ENCODE results near the gene THOC6. TPM values are rescaled to one million over a fixed set of nuclear protein-coding genes. Genes with fewer than 3 reads are reported as not detected.
A peak's percentile ranks its signal among the peaks of the same experiment; 100 is the strongest.

The THOC6 gene
- total and polyA plus RNA-seq, 2 experiments from 2014 or later = 71.4 to 90.6 TPM

- H3K36me3 Mint-ChIP-seq (ENCODE audit: low read depth) = peaks cover 43% of the 10 kb centered on the region
- H3F3A ChIP-seq (replicated peaks; ENCODE audit: low read depth) = peaks cover 50% of the 10 kb centered on the region
- H3K4me1 Mint-ChIP-seq = peaks cover 45% of the 10 kb centered on the region
- H3K9me3 Mint-ChIP-seq = peaks cover 7% of the 10 kb centered on the region; the same call in 2 of the 3 replicates
- H3K4me1 ChIP-seq (ENCODE audit: insufficient read depth) = peaks cover 48% of the 10 kb centered on the region
- peak overlapping the region; percentile 96 for H3K27ac Mint-ChIP-seq
- peak overlapping the region; percentile 97 for H3K4me2 ChIP-seq
- no peaks in the 10 kb centered on the region for H3K9me2 ChIP-seq (ENCODE audit: insufficient read depth)
- peaks cover 48% of the 10 kb centered on the region for H3K27me3 Mint-ChIP-seq (ENCODE audit: insufficient read depth, low read depth, poor library complexity)
- peaks cover 40% of the 10 kb centered on the region for H3K79me2 ChIP-seq (replicated peaks; ENCODE audit: insufficient read depth)
- peak overlapping the region; percentile 78; the same call in 1 of the 2 replicates for H2AFZ ChIP-seq
- no peak for ATAC-seq
- H3K27me3 ChIP-seq (ENCODE audit: insufficient read depth) = no peaks in the 10 kb centered on the region; the same call in 1 of the 2 replicates
- no peaks in the 10 kb centered on the region for H3K36me3 ChIP-seq (ENCODE audit: insufficient read depth)
- DNase-seq (ENCODE audit: low spot score) = no peak
- no peak overlapping the region for H3K27ac ChIP-seq (ENCODE audit: low read depth)
- no peak for TF ChIP-seq NANOG (IDR thresholded peaks at IDR 0.05; ENCODE audit: borderline replicate concordance)
- no peak for TF ChIP-seq CREB1 (CRISPR knock-in tag; IDR thresholded peaks at IDR 0.05; ENCODE audit: low read depth)
- TF ChIP-seq REST (IDR thresholded peaks at IDR 0.05; ENCODE audit: unreplicated experiment) = no peak
- H3K4me3 Mint-ChIP-seq = peak overlapping the region; percentile 96
- peak overlapping the region; percentile 85 for H3K4me3 ChIP-seq
- peaks cover 42% of the 10 kb centered on the region for H4K20me1 ChIP-seq (replicated peaks; ENCODE audit: insufficient read depth)
These were observed 4.1 kb upstream of the THOC6 start for GRCh38 chr16:3019594-3020246.

GRCh38 chr16:3020247-3020603, 3.6 kb upstream of the THOC6 start, which contains the start of gene TNFRSF12A:
TSS of gene TNFRSF12A (plus strand) at chr16:3020368. CDS start at chr16:3020398, 30 bp downstream.
- Histone ChIP-seq H3K4me3 (peak within 1 kb of the TSS; percentile 85), H4K20me1 (replicated peaks; ENCODE audit: insufficient read depth) (peaks cover 40% of the 10 kb centered on the region), H3K9me2 (ENCODE audit: insufficient read depth) (no peaks in the 10 kb centered on the region), H3K27ac (ENCODE audit: low read depth) (peak within 1 kb of the TSS; percentile 99), H2AFZ (peak within 1 kb of the TSS; percentile 78; the same call in 1 of the 2 replicates), H3K4me1 (ENCODE audit: insufficient read depth) (peaks cover 43% of the 10 kb centered on the region), H3F3A (replicated peaks; ENCODE audit: low read depth) (peaks cover 55% of the 10 kb centered on the region), H3K27me3 (ENCODE audit: insufficient read depth) (no peaks in the 10 kb centered on the region; the same call in 1 of the 2 replicates), H3K36me3 (ENCODE audit: insufficient read depth) (no peaks in the 10 kb centered on the region), H3K4me2 (peak within 1 kb of the TSS; percentile 97), H3K79me2 (replicated peaks; ENCODE audit: insufficient read depth) (peaks cover 40% of the 10 kb centered on the region)
- Mint-ChIP-seq H3K4me3 (peak within 1 kb of the TSS; percentile 96), H3K27ac (peak within 1 kb of the TSS; percentile 98), H3K4me1 (peaks cover 40% of the 10 kb centered on the region), H3K36me3 (ENCODE audit: low read depth) (peaks cover 39% of the 10 kb centered on the region), H3K27me3 (ENCODE audit: insufficient read depth, low read depth, poor library complexity) (peaks cover 47% of the 10 kb centered on the region), H3K9me3 (peaks cover 7% of the 10 kb centered on the region; the same call in 2 of the 3 replicates)
- DNase-seq (ENCODE audit: low spot score) (peak; percentile 92), ATAC-seq (peak; percentile 1; the same call in 2 of the 3 replicates)
- TF ChIP-seq POLR2AphosphoS5 (IDR thresholded peaks at IDR 0.05; ENCODE audit: low read depth) = peak; percentile 92
- no peak for TF ChIP-seq NANOG (IDR thresholded peaks at IDR 0.05; ENCODE audit: borderline replicate concordance)
- TF ChIP-seq ETS1 (IDR thresholded peaks at IDR 0.05) = 0 out of 2 replicates have a peak, but pooled peaks have one; percentile 23

All from GM23338 (cell line).